ENCODE results near the gene FRAS1. TPM values are rescaled to one million over a fixed set of nuclear protein-coding genes. Genes with fewer than 3 reads are reported as not detected.

FRAS1 gene
- total RNA-seq, 1 experiment from 2014 or later: 3.4 TPM

DNA sequence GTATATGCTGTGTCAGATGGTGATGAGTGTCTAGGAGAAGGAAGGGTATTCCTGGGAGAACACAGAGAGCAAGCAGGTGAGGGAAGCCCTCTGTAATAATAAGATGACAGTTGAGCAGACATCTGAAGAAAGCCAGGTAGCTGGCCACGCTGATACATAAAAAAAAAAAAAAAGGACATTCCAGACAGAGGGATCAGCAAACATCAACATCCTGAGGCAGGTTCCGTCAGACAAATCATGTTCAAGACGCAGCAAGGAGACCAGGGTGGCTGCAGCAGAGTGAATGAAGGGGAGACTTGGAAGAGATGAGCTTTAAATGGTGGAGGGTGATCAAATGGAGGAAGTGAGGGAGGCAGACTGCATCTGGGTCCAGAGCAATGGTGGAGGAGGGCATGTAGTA is 396.9 kb downstream of the FRAS1 start:
- Histone ChIP-seq H3K4me3 (ENCODE audit: low read length) (no peak overlapping the region), H3K4me2 (ENCODE audit: low read length) (no peak overlapping the region), H3K9ac (ENCODE audit: low read length) (no peak overlapping the region), H3K4me1 (ENCODE audit: insufficient read depth, low read length) (no peaks in the 10 kb centered on the region), H4K20me1 (ENCODE audit: low read length) (no peaks in the 10 kb centered on the region), H3K9me3 (ENCODE audit: low read length) (no peaks in the 10 kb centered on the region), H3K79me2 (ENCODE audit: low read length) (no peaks in the 10 kb centered on the region), H3K9me2 (replicated peaks; ENCODE audit: low read length) (no peaks in the 10 kb centered on the region), H3K27me3 (ENCODE audit: low read length) (no peaks in the 10 kb centered on the region), H3K36me3 (ENCODE audit: low read depth, low read length) (no peaks in the 10 kb centered on the region), H3F3A (ENCODE audit: low read length, unreplicated experiment) (no peaks in the 10 kb centered on the region), H3K27ac (ENCODE audit: low read length) (no peak overlapping the region), H2AFZ (ENCODE audit: low read length) (no peak overlapping the region)
- TF ChIP-seq, protein P1, sequence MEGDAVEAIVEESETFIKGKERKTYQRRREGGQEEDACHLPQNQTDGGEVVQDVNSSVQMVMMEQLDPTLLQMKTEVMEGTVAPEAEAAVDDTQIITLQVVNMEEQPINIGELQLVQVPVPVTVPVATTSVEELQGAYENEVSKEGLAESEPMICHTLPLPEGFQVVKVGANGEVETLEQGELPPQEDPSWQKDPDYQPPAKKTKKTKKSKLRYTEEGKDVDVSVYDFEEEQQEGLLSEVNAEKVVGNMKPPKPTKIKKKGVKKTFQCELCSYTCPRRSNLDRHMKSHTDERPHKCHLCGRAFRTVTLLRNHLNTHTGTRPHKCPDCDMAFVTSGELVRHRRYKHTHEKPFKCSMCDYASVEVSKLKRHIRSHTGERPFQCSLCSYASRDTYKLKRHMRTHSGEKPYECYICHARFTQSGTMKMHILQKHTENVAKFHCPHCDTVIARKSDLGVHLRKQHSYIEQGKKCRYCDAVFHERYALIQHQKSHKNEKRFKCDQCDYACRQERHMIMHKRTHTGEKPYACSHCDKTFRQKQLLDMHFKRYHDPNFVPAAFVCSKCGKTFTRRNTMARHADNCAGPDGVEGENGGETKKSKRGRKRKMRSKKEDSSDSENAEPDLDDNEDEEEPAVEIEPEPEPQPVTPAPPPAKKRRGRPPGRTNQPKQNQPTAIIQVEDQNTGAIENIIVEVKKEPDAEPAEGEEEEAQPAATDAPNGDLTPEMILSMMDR (conservative IDR thresholded peaks at IDR 0.05; ENCODE audit: low read depth, low read length): no peak
- TF ChIP-seq EZH2phosphoT487 (IDR thresholded peaks at IDR 0.05; ENCODE audit: borderline replicate concordance, low read length) (no peak), EZH2 (IDR thresholded peaks at IDR 0.05; ENCODE audit: low read length, unreplicated experiment) (no peak)
- ChIA-PET CTCF (no interaction called here), POLR2A (ENCODE audit: unreplicated experiment) (interaction anchor here (0.8 kb wide), 1 partner anchor 56 kb away, joined by 16 read pairs; no protein-coding TSS in a partner anchor)
- DNase-seq (no peak), ATAC-seq (no peak)
- no TSS peak for BruUV-seq (replicated peaks)
- intact Hi-C loops (cut with micrococcal nuclease): no loop called here

DNA sequence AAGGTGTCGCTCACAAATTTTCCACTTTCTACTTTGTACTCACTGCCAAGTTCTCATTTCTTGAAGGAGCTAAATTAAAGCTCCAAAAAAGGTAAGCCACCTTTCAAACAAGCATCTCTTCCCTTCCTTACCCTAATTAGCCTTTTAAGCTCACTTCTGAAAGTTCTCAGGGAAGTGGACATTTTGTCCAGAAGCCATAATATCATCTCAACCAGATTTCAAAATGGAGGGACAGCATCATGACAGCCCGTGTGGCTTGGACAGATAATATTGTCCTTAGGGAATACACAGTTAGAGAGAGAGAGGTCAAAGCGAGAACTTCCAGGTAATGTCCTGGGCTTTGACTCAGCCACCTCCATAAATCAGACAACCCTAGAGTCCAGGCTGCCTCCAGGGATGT is 400.6 kb downstream of the FRAS1 start:
- intact Hi-C loops (cut with micrococcal nuclease): no loop called here
- CTCF ChIA-PET: no interaction called here
- Histone ChIP-seq H3K4me2 (ENCODE audit: low read length) (no peak overlapping the region), H3K9me2 (replicated peaks; ENCODE audit: low read length) (no peaks in the 10 kb centered on the region), H3K4me3 (ENCODE audit: low read length) (no peak overlapping the region), H3K4me1 (ENCODE audit: insufficient read depth, low read length) (no peaks in the 10 kb centered on the region), H3K9me3 (ENCODE audit: low read length) (no peaks in the 10 kb centered on the region), H3K79me2 (ENCODE audit: low read length) (no peaks in the 10 kb centered on the region), H3K9ac (ENCODE audit: low read length) (no peak overlapping the region), H4K20me1 (ENCODE audit: low read length) (no peaks in the 10 kb centered on the region), H2AFZ (ENCODE audit: low read length) (no peak overlapping the region), H3K36me3 (ENCODE audit: low read depth, low read length) (no peaks in the 10 kb centered on the region), H3K27me3 (ENCODE audit: low read length) (no peaks in the 10 kb centered on the region), H3K27ac (ENCODE audit: low read length) (no peak overlapping the region), H3F3A (ENCODE audit: low read length, unreplicated experiment) (no peaks in the 10 kb centered on the region)
- POLR2A ChIA-PET (ENCODE audit: unreplicated experiment): no interaction called here
- no TSS peak for BruUV-seq (replicated peaks)
- ATAC-seq (no peak), DNase-seq (no peak)
- TF ChIP-seq EZH2phosphoT487 (IDR thresholded peaks at IDR 0.05; ENCODE audit: borderline replicate concordance, low read length): no peak
- no peak for TF ChIP-seq EZH2 (IDR thresholded peaks at IDR 0.05; ENCODE audit: low read length, unreplicated experiment)

DNA sequence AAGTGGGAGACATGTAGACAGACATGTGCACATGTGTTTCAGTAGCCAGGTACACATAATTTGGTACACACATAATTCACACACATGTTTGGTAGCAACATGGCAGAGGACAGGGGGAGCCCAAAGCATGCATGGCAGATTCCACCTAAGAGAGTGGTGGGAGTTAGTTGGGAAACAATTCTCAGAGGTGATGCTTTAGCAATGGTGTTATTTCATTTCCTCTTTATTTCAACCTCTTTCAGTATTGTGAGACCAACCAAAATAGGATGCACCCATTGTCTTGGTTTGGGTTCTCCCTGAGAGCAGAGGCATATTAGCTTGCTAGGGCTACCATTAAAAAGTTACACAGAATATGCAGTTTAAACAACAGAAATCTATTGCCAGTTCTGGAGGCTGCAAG is 402.2 kb downstream of the FRAS1 start:
- ChIA-PET POLR2A (ENCODE audit: unreplicated experiment) (no interaction called here), CTCF (no interaction called here)
- no peaks in the 10 kb centered on the region for H3K36me3 ChIP-seq (ENCODE audit: low read depth, low read length)
- H3K9ac ChIP-seq (ENCODE audit: low read length): no peak overlapping the region
- TF ChIP-seq EZH2phosphoT487 (IDR thresholded peaks at IDR 0.05; ENCODE audit: borderline replicate concordance, low read length) (no peak), EZH2 (IDR thresholded peaks at IDR 0.05; ENCODE audit: low read length, unreplicated experiment) (no peak)
- TF ChIP-seq, protein P1 (conservative IDR thresholded peaks at IDR 0.05; ENCODE audit: low read depth, low read length): no peak
- no peak for DNase-seq
- H3K9me3 ChIP-seq (ENCODE audit: low read length): no peaks in the 10 kb centered on the region
- ATAC-seq: no peak
- H3K4me1 ChIP-seq (ENCODE audit: insufficient read depth, low read length): no peaks in the 10 kb centered on the region
- H3K9me2 ChIP-seq (replicated peaks; ENCODE audit: low read length): no peaks in the 10 kb centered on the region
- no peaks in the 10 kb centered on the region for H3K27me3 ChIP-seq (ENCODE audit: low read length)
- H4K20me1 ChIP-seq (ENCODE audit: low read length): no peaks in the 10 kb centered on the region
- H2AFZ ChIP-seq (ENCODE audit: low read length): no peak overlapping the region
- H3K4me2 ChIP-seq (ENCODE audit: low read length): no peak overlapping the region
- no peaks in the 10 kb centered on the region for H3F3A ChIP-seq (ENCODE audit: low read length, unreplicated experiment)
- intact Hi-C loops (cut with micrococcal nuclease): no loop called here
- no peak overlapping the region for H3K27ac ChIP-seq (ENCODE audit: low read length)
- BruUV-seq (replicated peaks): no TSS peak
- no peak overlapping the region for H3K4me3 ChIP-seq (ENCODE audit: low read length)
- H3K79me2 ChIP-seq (ENCODE audit: low read length): no peaks in the 10 kb centered on the region

Measured in PC-3 (cell line).